SW480 (cell line): ENCODE measurements around the gene GET3.
"Not testable (repeated sequence)": the region's sequence is repeated elsewhere in the genome, so short reads cannot be mapped to it uniquely, and the experiment has no call there.

Experiments used
- DNase-seq: peaks from one replicate; pipeline ENCODE4 v3.0.0-alpha.2; 2016; ENCODE audit warnings: low spot score

Gene GET3

DNA sequence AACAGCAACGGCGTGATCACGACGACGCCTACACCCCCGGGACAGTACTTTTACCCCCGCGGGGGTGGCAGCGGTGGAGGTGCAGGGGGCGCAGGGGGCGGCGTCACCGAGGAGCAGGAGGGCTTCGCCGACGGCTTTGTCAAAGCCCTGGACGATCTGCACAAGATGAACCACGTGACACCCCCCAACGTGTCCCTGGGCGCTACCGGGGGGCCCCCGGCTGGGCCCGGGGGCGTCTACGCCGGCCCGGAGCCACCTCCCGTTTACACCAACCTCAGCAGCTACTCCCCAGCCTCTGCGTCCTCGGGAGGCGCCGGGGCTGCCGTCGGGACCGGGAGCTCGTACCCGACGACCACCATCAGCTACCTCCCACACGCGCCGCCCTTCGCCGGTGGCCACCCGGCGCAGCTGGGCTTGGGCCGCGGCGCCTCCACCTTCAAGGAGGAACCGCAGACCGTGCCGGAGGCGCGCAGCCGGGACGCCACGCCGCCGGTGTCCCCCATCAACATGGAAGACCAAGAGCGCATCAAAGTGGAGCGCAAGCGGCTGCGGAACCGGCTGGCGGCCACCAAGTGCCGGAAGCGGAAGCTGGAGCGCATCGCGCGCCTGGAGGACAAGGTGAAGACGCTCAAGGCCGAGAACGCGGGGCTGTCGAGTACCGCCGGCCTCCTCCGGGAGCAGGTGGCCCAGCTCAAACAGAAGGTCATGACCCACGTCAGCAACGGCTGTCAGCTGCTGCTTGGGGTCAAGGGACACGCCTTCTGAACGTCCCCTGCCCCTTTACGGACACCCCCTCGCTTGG is 55.0 kb downstream of the GET3 start:
- peak; percentile 68 for DNase-seq

DNA sequence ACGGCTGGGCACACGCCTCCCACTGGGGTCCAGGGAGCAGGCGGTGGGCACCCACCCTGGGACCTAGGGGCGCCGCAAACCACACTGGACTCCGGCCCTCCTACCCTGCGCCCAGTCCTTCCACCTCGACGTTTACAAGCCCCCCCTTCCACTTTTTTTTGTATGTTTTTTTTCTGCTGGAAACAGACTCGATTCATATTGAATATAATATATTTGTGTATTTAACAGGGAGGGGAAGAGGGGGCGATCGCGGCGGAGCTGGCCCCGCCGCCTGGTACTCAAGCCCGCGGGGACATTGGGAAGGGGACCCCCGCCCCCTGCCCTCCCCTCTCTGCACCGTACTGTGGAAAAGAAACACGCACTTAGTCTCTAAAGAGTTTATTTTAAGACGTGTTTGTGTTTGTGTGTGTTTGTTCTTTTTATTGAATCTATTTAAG is 55.6 kb downstream of the GET3 start:
- DNase-seq, result no peak

DNA sequence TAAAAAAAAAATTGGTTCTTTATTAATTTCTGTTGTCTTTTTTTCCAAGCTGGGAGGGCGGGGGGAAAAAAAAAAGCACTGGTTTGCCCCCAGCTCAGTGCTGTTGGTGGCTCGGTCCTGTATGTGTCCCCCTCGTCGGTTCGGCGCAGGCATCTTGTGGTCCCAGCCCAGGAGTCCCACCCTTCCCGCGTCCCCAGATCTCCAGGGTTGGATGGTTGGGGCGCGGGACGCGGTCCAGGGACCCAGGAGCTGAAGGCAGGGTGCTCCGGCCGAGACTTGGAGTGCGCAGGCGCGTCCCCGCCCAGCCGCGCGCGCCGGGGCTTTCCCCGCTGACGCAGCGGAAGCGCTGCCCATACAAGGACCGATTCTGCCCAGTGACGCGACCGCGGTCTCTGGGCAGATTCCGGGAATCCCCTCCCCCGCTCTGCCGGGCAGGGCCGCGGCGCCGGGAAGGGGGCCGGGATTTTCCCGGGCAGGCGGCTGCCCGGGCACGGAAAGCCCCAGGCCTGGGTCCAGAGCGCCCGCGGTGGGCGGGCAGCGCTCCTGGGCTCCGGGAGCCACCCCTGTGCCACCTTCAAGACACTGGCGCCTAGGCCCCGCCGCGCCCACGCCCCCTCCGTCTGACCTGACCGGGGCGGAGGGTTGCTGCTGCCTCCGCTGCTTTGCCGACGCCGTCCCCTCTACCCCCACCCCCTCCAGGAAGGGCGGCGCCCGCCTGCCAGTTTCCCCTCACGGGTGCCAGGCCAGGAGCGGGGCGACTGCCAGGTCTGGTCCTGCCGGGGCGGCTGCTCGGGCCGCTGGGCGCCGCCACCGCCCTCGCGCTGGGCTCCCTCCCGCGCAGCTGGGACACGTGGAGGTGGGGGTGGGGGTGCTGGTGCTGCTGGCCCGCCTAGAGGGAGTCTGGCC is 56.2 kb downstream of the GET3 start:
- DNase-seq, result peak; percentile 90

DNA sequence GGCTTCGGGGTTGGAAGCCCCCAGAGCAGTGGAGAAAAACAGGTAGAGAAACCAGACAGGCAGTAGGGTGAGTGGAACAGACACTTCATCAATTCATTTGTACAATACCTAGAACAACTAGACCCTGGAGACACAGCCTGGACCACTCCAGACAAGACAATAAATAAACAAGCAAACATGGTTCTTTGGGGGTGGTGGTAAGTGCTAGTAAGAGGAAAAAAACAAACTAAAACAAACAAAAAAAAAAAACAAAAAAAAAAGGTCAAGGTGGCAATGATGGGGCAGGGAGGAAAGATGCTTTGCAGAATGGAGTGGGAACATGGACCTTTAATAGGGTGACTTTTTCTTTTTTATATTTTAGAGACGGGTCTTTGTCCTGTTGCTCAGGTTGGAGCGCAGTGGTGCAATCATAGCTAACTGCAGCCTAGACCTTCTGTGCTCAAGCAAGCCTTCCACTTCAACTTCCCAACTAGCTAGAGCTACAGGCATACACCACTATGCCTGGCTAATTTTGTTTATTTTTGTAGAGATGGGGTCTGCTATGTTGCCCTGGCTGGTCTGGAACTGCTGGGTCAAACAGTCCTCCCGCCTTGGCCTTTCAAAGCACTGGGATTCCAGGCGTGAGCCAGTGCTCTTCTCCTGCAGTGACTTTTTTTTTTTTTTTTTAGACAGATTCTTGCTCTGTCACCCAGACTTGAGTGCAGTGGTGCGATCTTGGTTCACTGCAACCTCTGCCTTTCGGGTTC is 57.1 kb downstream of the GET3 start:
- peak; percentile 27 for DNase-seq

DNA sequence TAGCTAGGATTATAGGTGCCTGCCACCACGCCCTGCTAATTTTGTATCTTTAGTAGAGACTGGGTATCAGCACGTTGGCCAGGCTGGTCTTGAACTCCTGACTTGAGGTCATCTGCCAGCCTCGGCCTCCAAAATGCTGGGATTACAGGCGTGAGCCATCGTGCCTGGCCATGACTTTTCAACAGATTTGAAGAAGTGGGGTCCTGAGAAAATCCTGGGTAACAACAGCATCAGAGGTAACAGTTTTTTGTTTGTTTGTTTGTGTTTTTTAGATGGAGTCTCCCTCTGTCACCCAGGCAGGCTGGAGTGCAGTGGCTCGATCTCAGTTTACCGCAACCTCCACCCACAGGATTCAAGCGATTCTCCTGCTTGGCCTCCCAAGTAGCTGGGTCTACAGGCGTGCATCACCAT is 57.7 kb downstream of the GET3 start:
- DNase-seq, result no peak

DNA sequence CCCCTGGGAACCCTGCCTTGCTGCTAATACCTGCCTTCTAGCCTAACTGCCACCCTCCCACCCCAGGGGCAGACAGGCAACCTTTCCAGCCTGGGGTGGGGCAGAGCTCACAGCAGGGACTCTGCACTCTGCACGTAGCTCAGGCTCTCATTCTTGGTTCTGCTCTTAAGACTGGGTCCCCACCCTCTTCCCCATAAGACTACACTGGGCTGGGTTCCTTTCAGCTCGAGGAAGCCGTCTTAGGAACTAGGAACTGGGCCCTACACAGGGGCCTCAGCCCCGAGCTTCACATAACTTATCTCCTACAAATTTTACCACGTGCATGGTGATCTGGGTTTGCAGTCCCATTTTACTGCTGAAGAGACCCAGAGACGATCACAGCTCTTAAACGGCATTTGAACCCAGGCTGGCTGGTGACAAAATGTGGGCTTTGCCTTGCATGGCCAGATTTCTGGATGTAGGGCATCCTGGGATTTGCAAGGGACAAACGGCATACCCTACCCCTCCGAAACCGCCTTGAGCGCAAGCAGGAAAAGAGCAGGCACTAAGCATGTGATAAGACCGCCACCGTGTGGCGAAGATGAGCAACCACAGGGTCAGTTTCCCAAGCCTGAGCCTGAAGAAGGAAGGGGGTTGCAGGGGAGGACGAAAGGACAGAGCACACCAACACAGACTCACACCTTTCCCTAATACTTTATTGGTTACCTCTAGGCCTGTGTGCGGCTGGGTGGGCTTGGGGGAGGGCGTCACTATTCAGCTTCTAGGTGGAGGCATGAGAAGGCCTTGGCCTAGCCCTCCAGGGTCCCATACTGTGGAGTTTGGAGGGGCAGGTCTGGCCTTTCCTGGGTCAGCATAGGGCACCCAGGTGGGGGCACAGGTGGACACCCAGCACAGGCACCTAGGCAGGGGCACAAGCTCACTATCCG is 59.1 kb downstream of the GET3 start:
- DNase-seq, result peak; percentile 80

DNA sequence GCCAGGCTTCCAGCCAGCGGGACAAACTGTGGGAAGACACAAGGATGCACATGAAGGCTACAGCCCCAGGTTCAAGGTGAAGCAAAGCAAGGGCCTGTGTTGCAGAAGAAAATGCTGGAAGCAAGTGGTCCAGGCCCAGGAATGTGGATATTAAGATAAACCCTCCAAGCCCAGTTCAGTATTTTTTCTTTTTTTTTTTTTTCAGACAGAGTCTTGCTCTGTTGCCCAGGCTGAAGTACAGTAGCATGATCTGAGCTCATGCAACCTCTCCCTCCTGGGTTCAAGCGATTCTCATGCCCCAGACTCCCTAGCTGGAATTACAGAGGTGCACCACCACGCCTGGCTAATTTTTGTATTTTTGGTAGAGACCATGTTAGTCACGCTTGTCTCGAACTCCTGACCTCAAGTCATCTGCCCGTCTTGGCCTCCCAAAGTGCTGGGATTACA is 59.9 kb downstream of the GET3 start:
- no peak for DNase-seq

DNA sequence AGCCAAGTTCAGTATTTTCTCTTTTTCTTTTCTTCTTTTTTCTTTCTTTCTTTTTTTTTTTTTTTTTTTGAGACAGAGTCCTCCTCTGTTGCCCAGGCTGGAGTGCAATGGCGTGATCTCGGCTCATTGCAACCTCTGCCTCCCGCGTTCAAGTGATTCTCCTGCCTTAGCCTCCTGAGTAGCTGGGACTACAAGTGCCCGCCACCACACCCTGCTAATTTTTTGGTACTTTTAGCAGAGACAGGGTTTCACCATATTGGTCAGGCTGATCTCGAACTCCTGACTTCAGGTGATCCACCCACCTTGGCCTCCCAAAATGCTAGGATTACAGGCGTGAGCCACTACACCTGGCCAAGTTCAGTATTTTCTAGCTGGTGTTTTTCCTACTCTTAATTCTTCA is 60.3 kb downstream of the GET3 start:
- DNase-seq, result not testable (repeated sequence)
